Lung (tissue), 12 donors: ENCODE measurements around the gene NPL. TPM values are rescaled to one million over a fixed set of nuclear protein-coding genes. Genes with fewer than 3 reads are reported as not detected.

Experiments
- ATAC-seq: fragments of 200-7000 bp; cut with Tn5 transposase; one replicate; pipeline ENCODE4 v1.9.1; 2020; ENCODE audit warnings: moderate number of reproducible peaks; ENCODE audit not compliant: insufficient read depth, low FRiP score
- DNase-seq, 3 donors: peaks; one replicate each; pipeline ENCODE4 v3.0.0-alpha.2; 2013 to 2017
- H3K27ac ChIP-seq, 2 donors: one replicate each; pipeline ENCODE4 v1.5.1; 2013; ENCODE audit warnings: mild to moderate bottlenecking in 2 of 2, moderate library complexity in 2 of 2, control low read depth in 1 of 2, inconsistent platforms in 1 of 2, low read depth in 1 of 2, low read length in 1 of 2
- H3K27me3 ChIP-seq, 3 donors: one replicate each; pipeline ENCODE4 v1.5.1; 2013; ENCODE audit warnings: low read length in 2 of 3; ENCODE audit not compliant: control insufficient read depth in 3 of 3, insufficient read depth in 3 of 3
- H3K36me3 ChIP-seq, 4 donors: one replicate each; pipeline ENCODE4 v1.5.1; 2013; ENCODE audit warnings: low read length in 4 of 4, mild to moderate bottlenecking in 1 of 4, moderate library complexity in 1 of 4; ENCODE audit not compliant: control insufficient read depth in 4 of 4, insufficient read depth in 4 of 4
- H3K4me1 ChIP-seq, 5 donors: one replicate each; pipeline ENCODE4 v1.5.1; 2013; ENCODE audit warnings: low read length in 5 of 5, mild to moderate bottlenecking in 2 of 5, moderate library complexity in 1 of 5; ENCODE audit not compliant: control insufficient read depth in 5 of 5, insufficient read depth in 5 of 5
- H3K4me3 ChIP-seq: one replicate; pipeline ENCODE4 v1.5.1; 2013; ENCODE audit warnings: mild to moderate bottlenecking, control low read depth, moderate library complexity
- H3K9ac ChIP-seq, 2 donors: one replicate each; pipeline ENCODE4 v1.5.1; 2013; ENCODE audit warnings: low read length in 2 of 2, control low read depth in 1 of 2; ENCODE audit not compliant: insufficient read depth in 1 of 2
- H3K9me3 ChIP-seq, 4 donors: one replicate each; pipeline ENCODE4 v1.5.1; 2013; ENCODE audit warnings: low read length in 3 of 4, mild to moderate bottlenecking in 1 of 4, moderate library complexity in 1 of 4; ENCODE audit not compliant: control insufficient read depth in 4 of 4, insufficient read depth in 3 of 4
- WGBS, 2 donors: extraction: QIAGEN DNeasy Blood & Tissue Kit; methylation state at CpG; one replicate each; pipeline ENCODE4 v1.1.7; 2013; 5-methylcytosine and 5-hydroxymethylcytosine counted together
- polyA plus RNA-seq, 2 donors: library from polyadenylated mRNA; stranded (reverse); fragments of 200-250 nt; gene quantifications; one replicate each; pipeline ENCODE4 v1.2.1, GENCODE V29; 2013
- total RNA-seq, 2 donors: library from RNA; depleted of rRNA in 1 of 2; stranded (reverse); fragments of >200 nt in 1 of 2; gene quantifications; one replicate each; pipeline ENCODE4 v1.2.1, GENCODE V29; 2014 to 2021
- TF ChIP-seq, protein P1 (sequence below): IDR thresholded peaks from 2 replicates; pipeline ENCODE4 v1.5.1; 2012; ENCODE audit warnings: mild to moderate bottlenecking; ENCODE audit errors: control extremely low read depth, extremely low read depth
- donor health status: control.
- donor health status: control.
- donor health status: Bipolar disorder and iron deficiency.
- donor health status: healthy.
- donor health status: DM: yes; HTN: yes; CAD: no.

The NPL gene
- total and polyA plus RNA-seq, 4 donors = 31.9 to 116 (median 57.3) TPM

DNA sequence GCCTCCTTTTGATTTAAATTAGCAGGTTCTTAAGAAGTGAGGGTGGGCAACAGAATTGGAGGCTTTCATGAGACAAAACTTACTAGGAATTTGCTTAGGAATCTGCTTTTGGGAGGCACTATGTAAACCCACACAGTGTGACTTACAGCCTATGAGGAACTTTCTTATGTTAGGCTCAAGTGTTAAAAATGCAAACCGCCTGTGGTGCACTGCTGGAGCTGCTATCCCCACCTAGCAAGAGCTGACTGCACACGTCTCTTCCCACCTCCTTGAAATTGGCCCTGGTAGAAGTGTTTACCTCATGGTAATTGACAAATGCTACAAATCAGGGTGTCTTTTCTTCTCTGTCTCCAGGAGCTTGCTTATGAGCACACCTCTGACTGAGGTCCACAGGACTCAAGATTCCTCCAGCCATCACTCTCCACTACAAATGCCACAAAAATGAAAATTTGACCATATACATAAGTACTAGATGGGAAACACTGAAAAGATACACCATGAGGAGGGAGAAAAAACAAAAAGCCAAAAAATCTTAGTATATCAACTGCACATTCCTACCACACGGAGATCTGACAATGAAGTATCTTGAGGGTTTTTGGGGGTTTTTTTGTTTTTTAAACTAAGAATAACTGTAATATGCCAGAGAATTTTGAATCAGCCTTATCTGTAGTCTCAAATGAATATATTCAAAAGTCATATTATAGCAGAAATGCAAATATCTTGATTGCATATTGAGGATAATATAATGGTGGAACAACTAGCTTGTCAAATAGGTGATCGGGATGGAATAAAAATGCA is 18.2 kb upstream of the NPL start:
- H3K27me3 ChIP-seq = no peaks in the 10 kb centered on the region
- ATAC-seq (no peak), DNase-seq (no peak)
- peaks cover 0 to 4% (median 0%) of the 10 kb centered on the region in 5 donors for H3K4me1 ChIP-seq
- no peaks in the 10 kb centered on the region for H3K9me3 ChIP-seq
- H3K27ac ChIP-seq = no peak overlapping the region
- H3K9ac ChIP-seq = no peak overlapping the region
- no peak overlapping the region for H3K4me3 ChIP-seq
- no peaks in the 10 kb centered on the region for H3K36me3 ChIP-seq
- TF ChIP-seq, protein P1, sequence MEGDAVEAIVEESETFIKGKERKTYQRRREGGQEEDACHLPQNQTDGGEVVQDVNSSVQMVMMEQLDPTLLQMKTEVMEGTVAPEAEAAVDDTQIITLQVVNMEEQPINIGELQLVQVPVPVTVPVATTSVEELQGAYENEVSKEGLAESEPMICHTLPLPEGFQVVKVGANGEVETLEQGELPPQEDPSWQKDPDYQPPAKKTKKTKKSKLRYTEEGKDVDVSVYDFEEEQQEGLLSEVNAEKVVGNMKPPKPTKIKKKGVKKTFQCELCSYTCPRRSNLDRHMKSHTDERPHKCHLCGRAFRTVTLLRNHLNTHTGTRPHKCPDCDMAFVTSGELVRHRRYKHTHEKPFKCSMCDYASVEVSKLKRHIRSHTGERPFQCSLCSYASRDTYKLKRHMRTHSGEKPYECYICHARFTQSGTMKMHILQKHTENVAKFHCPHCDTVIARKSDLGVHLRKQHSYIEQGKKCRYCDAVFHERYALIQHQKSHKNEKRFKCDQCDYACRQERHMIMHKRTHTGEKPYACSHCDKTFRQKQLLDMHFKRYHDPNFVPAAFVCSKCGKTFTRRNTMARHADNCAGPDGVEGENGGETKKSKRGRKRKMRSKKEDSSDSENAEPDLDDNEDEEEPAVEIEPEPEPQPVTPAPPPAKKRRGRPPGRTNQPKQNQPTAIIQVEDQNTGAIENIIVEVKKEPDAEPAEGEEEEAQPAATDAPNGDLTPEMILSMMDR = no peak
- WGBS, 2 donors = 85 to 88% methylated on average over 4 of the region's 4 CpGs

GRCh38 chr1:182777386-182777785 is 12.2 kb upstream of the NPL start:
- no peaks in the 10 kb centered on the region for H3K36me3 ChIP-seq
- no peaks in the 10 kb centered on the region for H3K4me1 ChIP-seq
- H3K27me3 ChIP-seq = no peaks in the 10 kb centered on the region
- H3K27ac ChIP-seq = no peak overlapping the region
- no peak overlapping the region for H3K9ac ChIP-seq
- ATAC-seq (no peak), DNase-seq (no peak)
- no peak overlapping the region for H3K4me3 ChIP-seq
- no peaks in the 10 kb centered on the region for H3K9me3 ChIP-seq
- TF ChIP-seq, protein P1 = no peak

GRCh38 chr1:182778862-182779261 is 10.7 kb upstream of the NPL start:
- Histone ChIP-seq H3K4me3 (no peak overlapping the region), H3K36me3 (no peaks in the 10 kb centered on the region), H3K9ac (no peak overlapping the region), H3K27me3 (no peaks in the 10 kb centered on the region), H3K4me1 (no peaks in the 10 kb centered on the region), H3K27ac (no peak overlapping the region), H3K9me3 (no peaks in the 10 kb centered on the region)
- DNase-seq = no peak
- ATAC-seq = no peak
- TF ChIP-seq, protein P1 = no peak
- 72 to 81% methylated on average over 2 of the region's 2 CpGs for WGBS, 2 donors

GRCh38 chr1:182779530-182779929 is 10.0 kb upstream of the NPL start:
- DNase-seq (no peak), ATAC-seq (no peak)
- Histone ChIP-seq H3K9ac (no peak overlapping the region), H3K27me3 (no peaks in the 10 kb centered on the region), H3K36me3 (no peaks in the 10 kb centered on the region), H3K4me3 (no peak overlapping the region), H3K4me1 (no peaks in the 10 kb centered on the region), H3K9me3 (no peaks in the 10 kb centered on the region), H3K27ac (no peak overlapping the region)
- TF ChIP-seq, protein P1 = no peak
- WGBS, 2 donors = 85 to 87% methylated on average over 2 of the region's 2 CpGs
